Parathyroid adenoma (tissue), 2 donors: ENCODE results near the gene CAPN9.

Source experiments
- H2AFZ ChIP-seq: fragments of 300-600 bp; sonication (generic); one replicate; pipeline ENCODE4 v1.7.0; 2017; ENCODE audit warnings: antibody characterized with exemption, mild to moderate bottlenecking
- H3K27ac ChIP-seq: fragments of 300-600 bp; sonication (generic); one replicate; pipeline ENCODE4 v1.7.0; 2017
- H3K27me3 ChIP-seq: fragments of 300-600 bp; sonication (generic); one replicate; pipeline ENCODE4 v1.7.0; 2017; ENCODE audit warnings: low read length; ENCODE audit not compliant: control insufficient read depth, insufficient read depth
- H3K36me3 ChIP-seq: fragments of 300-600 bp; sonication (generic); one replicate; pipeline ENCODE4 v1.7.0; 2017; ENCODE audit warnings: low read length; ENCODE audit not compliant: control insufficient read depth, insufficient read depth
- H3K4me1 ChIP-seq: fragments of 300-600 bp; sonication (generic); one replicate; pipeline ENCODE4 v1.7.0; 2017; ENCODE audit warnings: control low read depth
- H3K4me2 ChIP-seq: fragments of 300-600 bp; sonication (generic); one replicate; pipeline ENCODE4 v1.7.0; 2017; ENCODE audit warnings: low read length
- H3K4me3 ChIP-seq: fragments of 300-600 bp; sonication (generic); one replicate; pipeline ENCODE4 v1.7.0; 2017; ENCODE audit warnings: low read depth, low read length
- H3K79me2 ChIP-seq: fragments of 300-600 bp; sonication (generic); one replicate; pipeline ENCODE4 v1.7.0; 2017; ENCODE audit warnings: control low read depth
- H3K9ac ChIP-seq: fragments of 300-600 bp; sonication (generic); one replicate; pipeline ENCODE4 v1.7.0; 2017; ENCODE audit warnings: mild to moderate bottlenecking
- H3K9me3 ChIP-seq: fragments of 300-600 bp; sonication (generic); one replicate; pipeline ENCODE4 v1.7.0; 2017; ENCODE audit warnings: low read length; ENCODE audit not compliant: control insufficient read depth
- TF ChIP-seq, protein P1 (sequence below): fragments of 300-600 bp; sonication (generic); IDR thresholded peaks from one replicate; pipeline ENCODE4 v1.7.0; 2017; ENCODE audit warnings: antibody characterized with exemption, mild to moderate bottlenecking
- donor health status: primary hyperparathyroidism.

CAPN9 gene

DNA sequence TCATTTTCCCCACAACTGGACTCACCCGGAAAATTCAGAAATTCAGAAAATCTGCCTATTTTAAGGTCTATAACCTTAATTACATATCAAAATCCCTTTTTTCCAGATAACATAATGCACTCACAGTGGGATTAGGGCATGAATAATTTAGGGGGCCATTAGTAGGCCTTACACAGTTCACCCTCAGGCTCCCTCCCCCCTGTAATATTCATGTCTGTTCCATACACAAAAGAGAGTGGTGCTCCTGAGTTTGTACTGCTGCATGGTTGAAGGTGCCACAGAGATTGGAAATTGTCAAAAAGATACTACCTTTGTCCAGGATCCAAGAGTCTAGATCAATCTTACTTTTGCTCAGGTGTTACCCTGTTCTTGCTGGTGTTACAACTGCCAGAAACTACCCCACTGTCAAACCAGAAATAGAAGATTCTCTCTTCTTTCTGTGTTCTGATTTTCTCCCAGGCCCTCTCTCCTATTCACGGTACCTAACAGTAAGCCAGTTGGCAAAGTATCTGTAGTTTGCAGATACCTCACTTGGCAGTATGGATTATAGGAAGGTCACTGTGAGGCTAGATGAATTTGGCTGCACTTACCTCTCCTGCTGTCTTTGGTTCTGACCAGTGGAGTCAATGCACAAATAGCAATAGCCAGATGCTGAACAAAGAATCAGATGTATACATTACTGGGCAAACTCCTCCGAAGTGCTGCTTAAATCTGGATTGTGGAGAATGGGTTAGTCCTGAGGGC lies 67.9 kb downstream of the CAPN9 start:
- TF ChIP-seq, protein P1, sequence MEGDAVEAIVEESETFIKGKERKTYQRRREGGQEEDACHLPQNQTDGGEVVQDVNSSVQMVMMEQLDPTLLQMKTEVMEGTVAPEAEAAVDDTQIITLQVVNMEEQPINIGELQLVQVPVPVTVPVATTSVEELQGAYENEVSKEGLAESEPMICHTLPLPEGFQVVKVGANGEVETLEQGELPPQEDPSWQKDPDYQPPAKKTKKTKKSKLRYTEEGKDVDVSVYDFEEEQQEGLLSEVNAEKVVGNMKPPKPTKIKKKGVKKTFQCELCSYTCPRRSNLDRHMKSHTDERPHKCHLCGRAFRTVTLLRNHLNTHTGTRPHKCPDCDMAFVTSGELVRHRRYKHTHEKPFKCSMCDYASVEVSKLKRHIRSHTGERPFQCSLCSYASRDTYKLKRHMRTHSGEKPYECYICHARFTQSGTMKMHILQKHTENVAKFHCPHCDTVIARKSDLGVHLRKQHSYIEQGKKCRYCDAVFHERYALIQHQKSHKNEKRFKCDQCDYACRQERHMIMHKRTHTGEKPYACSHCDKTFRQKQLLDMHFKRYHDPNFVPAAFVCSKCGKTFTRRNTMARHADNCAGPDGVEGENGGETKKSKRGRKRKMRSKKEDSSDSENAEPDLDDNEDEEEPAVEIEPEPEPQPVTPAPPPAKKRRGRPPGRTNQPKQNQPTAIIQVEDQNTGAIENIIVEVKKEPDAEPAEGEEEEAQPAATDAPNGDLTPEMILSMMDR = no peak
- Histone ChIP-seq H3K27ac (no peak overlapping the region), H3K9me3 (no peaks in the 10 kb centered on the region), H3K9ac (no peak overlapping the region), H3K4me1 (no peaks in the 10 kb centered on the region), H3K36me3 (no peaks in the 10 kb centered on the region), H3K27me3 (no peaks in the 10 kb centered on the region), H3K4me2 (no peak overlapping the region), H2AFZ (no peak overlapping the region), H3K4me3 (no peak overlapping the region), H3K79me2 (no peaks in the 10 kb centered on the region)

DNA sequence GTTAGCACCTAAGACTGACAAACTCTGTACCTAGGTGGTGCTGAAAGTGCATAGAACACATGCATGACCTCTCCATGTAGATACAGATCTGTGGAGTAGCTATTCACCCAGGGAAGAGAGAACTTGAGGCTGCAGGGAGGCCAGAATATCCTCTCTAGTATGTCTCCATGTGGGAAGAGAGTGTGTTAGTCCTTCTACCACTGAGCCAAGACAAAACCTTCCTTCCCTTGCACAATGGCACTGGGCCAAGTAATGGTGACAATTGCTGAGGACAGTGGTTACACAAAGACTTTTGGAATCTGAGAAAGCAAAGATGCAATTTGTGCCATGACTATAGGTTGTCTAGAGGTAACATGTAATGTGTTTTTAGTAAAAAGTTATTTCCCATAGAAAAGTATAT lies 68.8 kb downstream of the CAPN9 start:
- no peaks in the 10 kb centered on the region for H3K79me2 ChIP-seq
- no peaks in the 10 kb centered on the region for H3K27me3 ChIP-seq
- no peak overlapping the region for H3K9ac ChIP-seq
- no peak overlapping the region for H3K4me2 ChIP-seq
- no peak overlapping the region for H3K27ac ChIP-seq
- TF ChIP-seq, protein P1 = no peak
- no peak overlapping the region for H3K4me3 ChIP-seq
- H3K36me3 ChIP-seq = no peaks in the 10 kb centered on the region
- no peaks in the 10 kb centered on the region for H3K4me1 ChIP-seq
- H3K9me3 ChIP-seq = no peaks in the 10 kb centered on the region
- no peak overlapping the region for H2AFZ ChIP-seq

DNA sequence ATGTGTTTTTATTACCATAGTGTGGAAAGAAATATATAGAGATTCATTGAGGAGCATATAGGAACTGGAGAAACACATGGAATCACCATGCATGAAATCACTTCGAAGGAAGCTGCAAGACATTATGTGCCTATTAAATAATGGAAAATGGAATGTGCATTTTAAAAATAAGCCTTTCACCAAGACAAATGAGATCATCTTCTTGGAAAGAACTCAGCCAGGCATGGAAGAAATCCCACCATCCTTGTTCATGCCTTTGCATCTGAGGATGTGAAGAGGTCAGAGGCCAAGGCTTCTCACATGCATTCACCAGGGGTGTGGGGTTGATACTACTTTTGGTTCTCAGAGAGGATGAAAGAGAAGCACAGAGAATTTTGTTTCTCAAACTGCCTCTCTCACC lies 71.2 kb downstream of the CAPN9 start:
- H2AFZ ChIP-seq = no peak overlapping the region
- H3K4me3 ChIP-seq = no peak overlapping the region
- no peaks in the 10 kb centered on the region for H3K27me3 ChIP-seq
- no peaks in the 10 kb centered on the region for H3K79me2 ChIP-seq
- no peak overlapping the region for H3K4me2 ChIP-seq
- TF ChIP-seq, protein P1 = no peak
- H3K36me3 ChIP-seq = no peaks in the 10 kb centered on the region
- no peak overlapping the region for H3K27ac ChIP-seq
- no peak overlapping the region for H3K9ac ChIP-seq
- H3K9me3 ChIP-seq = no peaks in the 10 kb centered on the region
- no peaks in the 10 kb centered on the region for H3K4me1 ChIP-seq

DNA sequence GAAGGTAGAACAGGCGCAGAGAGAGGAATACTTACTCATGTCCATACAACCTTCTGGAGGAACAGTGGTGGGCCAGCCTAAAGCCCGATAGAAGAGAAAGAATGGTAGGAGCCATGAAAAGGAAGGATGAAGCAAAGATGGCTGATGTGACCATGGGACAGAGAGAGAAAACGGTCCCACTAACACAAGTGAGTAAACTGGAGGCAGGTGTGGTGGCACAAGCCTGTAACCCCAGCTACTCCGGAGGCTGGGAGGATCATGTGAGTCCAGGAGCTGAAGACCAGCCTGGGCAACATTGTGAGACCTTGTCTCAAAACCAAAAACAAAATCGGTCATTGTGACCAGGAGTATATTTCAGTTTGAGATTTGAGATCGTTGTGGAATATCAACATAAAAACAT lies 71.7 kb downstream of the CAPN9 start:
- H3K79me2 ChIP-seq = no peaks in the 10 kb centered on the region
- no peaks in the 10 kb centered on the region for H3K27me3 ChIP-seq
- TF ChIP-seq, protein P1 = no peak
- H3K36me3 ChIP-seq = no peaks in the 10 kb centered on the region
- no peaks in the 10 kb centered on the region for H3K4me1 ChIP-seq
- no peak overlapping the region for H3K4me3 ChIP-seq
- no peak overlapping the region for H3K9ac ChIP-seq
- no peak overlapping the region for H2AFZ ChIP-seq
- H3K4me2 ChIP-seq = no peak overlapping the region
- H3K27ac ChIP-seq = no peak overlapping the region
- H3K9me3 ChIP-seq = no peaks in the 10 kb centered on the region

DNA sequence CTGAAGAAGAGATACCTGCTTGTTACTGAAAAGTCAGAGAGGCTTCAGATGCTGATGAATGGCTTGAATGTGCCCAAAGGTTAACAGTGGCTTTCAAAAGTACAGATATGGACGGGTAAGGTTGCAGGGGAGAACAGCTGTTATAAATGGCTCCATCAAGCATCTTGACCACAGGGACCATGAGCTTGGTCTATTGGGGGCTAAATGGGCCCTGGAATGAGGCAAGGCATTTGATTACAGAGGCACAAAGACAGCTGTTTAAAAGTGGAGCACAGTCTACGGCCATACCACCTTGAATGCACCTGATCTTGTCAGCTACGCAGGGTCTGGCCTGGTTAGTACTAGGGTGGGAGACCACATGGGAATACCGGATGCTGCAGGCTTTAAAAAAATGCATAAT lies 72.8 kb downstream of the CAPN9 start:
- Histone ChIP-seq H3K79me2 (no peaks in the 10 kb centered on the region), H3K4me1 (no peaks in the 10 kb centered on the region), H3K4me2 (no peak overlapping the region), H3K9me3 (no peaks in the 10 kb centered on the region), H3K27me3 (no peaks in the 10 kb centered on the region), H3K4me3 (no peak overlapping the region), H3K36me3 (no peaks in the 10 kb centered on the region), H3K9ac (no peak overlapping the region), H2AFZ (no peak overlapping the region), H3K27ac (no peak overlapping the region)
- TF ChIP-seq, protein P1 = no peak
